SK-N-SH (cell line): Measurements from ENCODE around the gene SETD5. TPM values are rescaled to one million over a fixed set of nuclear protein-coding genes. Genes with fewer than 3 reads are reported as not detected.

Experiments used
- CTCF ChIA-PET: fragments of 300-600, 350-600 bp; formaldehyde crosslinking; extraction: SDS; loops from one replicate; lab custom pipeline; 2021; lab: Yijun Ruan, JAX
- POLR2A ChIA-PET: fragments of 350-600 bp; sonication (Branson Sonifier 250); formaldehyde crosslinking; extraction: SDS; loops from one replicate; lab custom pipeline; 2020; ENCODE audit warnings: antibody characterized with exemption, inconsistent platforms; lab: Yijun Ruan, JAX
- DNase-seq: peaks from one replicate; pipeline ENCODE4 v3.0.0; 2012
- H2AFZ ChIP-seq: fragments of 200-600 bp; sonication (generic); 2 replicates; pipeline ENCODE4 v1.8.1; 2016; ENCODE audit warnings: antibody characterized with exemption, mild to moderate bottlenecking, low read depth
- H3F3A ChIP-seq: fragments of 200-600 bp; sonication (generic); replicated peaks from 2 replicates; pipeline ENCODE3; 2016; ENCODE audit warnings: antibody characterized with exemption, mild to moderate bottlenecking; ENCODE audit not compliant: insufficient read depth
- H3K27ac ChIP-seq, 2 experiments: fragments of 200-500 bp in 1 of 2; fragments of 200-600 bp in 1 of 2; sonication (Bioruptor generic) in 1 of 2; sonication (generic), shearing (Covaris generic) in 1 of 2; 2 replicates each; pipeline versions ENCODE4 v1.5.1 to v1.6.1; 2014 to 2016; ENCODE audit warnings: low read depth in 2 of 2, inconsistent platforms in 1 of 2, low read length in 1 of 2, mild to moderate bottlenecking in 1 of 2, mixed read lengths in 1 of 2
- H3K27me3 ChIP-seq: fragments of 200-600 bp; sonication (generic), shearing (Covaris generic); 2 replicates; pipeline ENCODE4 v1.6.1; 2016; ENCODE audit warnings: mixed run types; ENCODE audit not compliant: insufficient read depth
- H3K36me3 ChIP-seq, 2 experiments: fragments of 200-500 bp in 1 of 2; fragments of 200-600 bp in 1 of 2; sonication (Bioruptor generic) in 1 of 2; sonication (generic) in 1 of 2; replicated peaks in 1 of 2; 2 replicates each; pipeline versions ENCODE3 to v1.5.1; 2014 to 2016; ENCODE audit warnings: low read length in 1 of 2, mild to moderate bottlenecking in 1 of 2; ENCODE audit not compliant: insufficient read depth in 2 of 2, control insufficient read depth in 1 of 2
- H3K4me1 ChIP-seq, 2 experiments: fragments of 200-500 bp in 1 of 2; fragments of 200-600 bp in 1 of 2; sonication (Bioruptor generic) in 1 of 2; sonication (generic), shearing (Covaris generic) in 1 of 2; 2 replicates each; pipeline versions ENCODE4 v1.5.1 to v1.6.1; 2014 to 2016; ENCODE audit warnings: low read depth in 1 of 2, low read length in 1 of 2, mixed run types in 1 of 2; ENCODE audit not compliant: insufficient read depth in 2 of 2, control insufficient read depth in 1 of 2
- H3K4me2 ChIP-seq: fragments of 200-600 bp; sonication (generic), shearing (Covaris generic); 2 replicates; pipeline ENCODE4 v1.6.1; 2017; ENCODE audit warnings: mixed run types
- H3K4me3 ChIP-seq, 2 experiments: fragments of 200-500 bp in 1 of 2; fragments of 200-600 bp in 1 of 2; sonication (Bioruptor generic) in 1 of 2; sonication (generic), shearing (Covaris generic) in 1 of 2; 2 replicates each; pipeline versions ENCODE4 v1.5.1 to v1.8.1; 2014 to 2016; ENCODE audit warnings: low read depth in 2 of 2, inconsistent platforms in 1 of 2, low read length in 1 of 2, mild to moderate bottlenecking in 1 of 2, mixed read lengths in 1 of 2, moderate library complexity in 1 of 2
- H3K79me2 ChIP-seq: fragments of 200-600 bp; sonication (generic); 2 replicates; pipeline ENCODE4 v1.8.1; 2017; ENCODE audit warnings: mild to moderate bottlenecking; ENCODE audit not compliant: insufficient read depth
- H3K9ac ChIP-seq: fragments of 200-600 bp; sonication (generic); 2 replicates; pipeline ENCODE4 v1.6.1; 2017; ENCODE audit warnings: mixed run types
- H3K9me2 ChIP-seq: fragments of 200-600 bp; sonication (generic); 2 replicates; pipeline ENCODE4 v1.6.1; 2017; ENCODE audit warnings: mixed run types
- H3K9me3 ChIP-seq: fragments of 200-600 bp; sonication (generic); 2 replicates; pipeline ENCODE4 v1.6.1; 2017; ENCODE audit warnings: mixed run types, mild to moderate bottlenecking, moderate library complexity
- H4K20me1 ChIP-seq: fragments of 200-600 bp; sonication (generic); 2 replicates; pipeline ENCODE4 v1.6.1; 2017; ENCODE audit warnings: mild to moderate bottlenecking, mixed run types; ENCODE audit not compliant: insufficient read depth
- CHD2 ChIP-seq: fragments of 150-350 bp; IDR thresholded peaks from 2 replicates; pipeline ENCODE4 v1.6.1; 2018; ENCODE audit warnings: low read length; ENCODE audit not compliant: partially characterized antibody
- ELF1 ChIP-seq: IDR thresholded peaks from 2 replicates; pipeline ENCODE4 v1.4.0; 2012
- EZH2phosphoT487 ChIP-seq: fragments of 200-600 bp; sonication (generic); IDR thresholded peaks from 2 replicates; pipeline ENCODE4 v1.6.1; 2017; ENCODE audit warnings: low read depth, mixed run types, mild to moderate bottlenecking, antibody characterized with exemption, moderate library complexity, borderline replicate concordance
- FOXM1 ChIP-seq: IDR thresholded peaks from 2 replicates; pipeline ENCODE4 v1.4.0; 2012; ENCODE audit warnings: low read depth, mild to moderate bottlenecking
- GATA2 ChIP-seq: sonication (generic); formaldehyde crosslinking; IDR thresholded peaks from 2 replicates; pipeline ENCODE4 v1.5.0; 2020; ENCODE audit warnings: mild to moderate bottlenecking, missing genetic modification reagents
- MAX ChIP-seq: IDR thresholded peaks from 2 replicates; pipeline ENCODE4 v1.4.0; 2012; ENCODE audit warnings: low read depth
- MEF2A ChIP-seq: IDR thresholded peaks from 2 replicates; pipeline ENCODE4 v1.4.0; 2012; ENCODE audit warnings: low read depth, borderline replicate concordance
- MXI1 ChIP-seq: IDR thresholded peaks from 2 replicates; pipeline ENCODE4 v1.6.1; 2012; ENCODE audit warnings: mild to moderate bottlenecking, low read depth, low read length, improper control_type of control experiment
- NFIC ChIP-seq: IDR thresholded peaks from 2 replicates; pipeline ENCODE4 v1.4.0; 2012; ENCODE audit warnings: borderline replicate concordance
- NRF1 ChIP-seq: IDR thresholded peaks from 2 replicates; pipeline ENCODE4 v1.6.1; 2012; ENCODE audit warnings: low read depth, mild to moderate bottlenecking, low read length
- POLR2AphosphoS5 ChIP-seq: IDR thresholded peaks from 2 replicates; pipeline ENCODE4 v1.6.1; 2012; ENCODE audit warnings: low read depth, low read length
- RCOR1 ChIP-seq: fragments of 150-350 bp; IDR thresholded peaks from 2 replicates; pipeline ENCODE4 v1.6.1; 2017; ENCODE audit warnings: antibody characterized with exemption, low read length
- REST ChIP-seq: IDR thresholded peaks from 2 replicates; pipeline ENCODE4 v1.6.1; 2012; ENCODE audit warnings: mild to moderate bottlenecking, low read depth, low read length, moderate library complexity
- RXRA ChIP-seq: IDR thresholded peaks from 2 replicates; pipeline ENCODE4 v1.4.0; 2012; ENCODE audit warnings: low read depth, mild to moderate bottlenecking, borderline replicate concordance
- SIN3A ChIP-seq: IDR thresholded peaks from 2 replicates; pipeline ENCODE4 v1.6.1; 2012; ENCODE audit warnings: low read depth, mild to moderate bottlenecking, low read length, moderate library complexity, borderline replicate concordance
- SMC3 ChIP-seq: IDR thresholded peaks from 2 replicates; pipeline ENCODE4 v1.6.1; 2012; ENCODE audit warnings: low read depth, low read length, improper control_type of control experiment
- TCF12 ChIP-seq: IDR thresholded peaks from 2 replicates; pipeline ENCODE4 v1.4.0; 2012
- WGBS: methylation state at CpG from one replicate; pipeline ENCODE4 v1.1.6; 2017; ENCODE audit warnings: low lambda C conversion rate; 5-methylcytosine and 5-hydroxymethylcytosine counted together
- polyA plus RNA-seq, 3 experiments: library from polyadenylated mRNA; depleted of rRNA; stranded (reverse); fragments of >200 nt; gene quantifications; 2 replicates each; pipeline ENCODE4 v1.2.3, GENCODE V29; 2012

The SETD5 gene
- polyA plus RNA-seq, 1 of the 3 experiments (the other 2 are of a cell fraction) = 32.3 TPM

GRCh38 chr3:9474482-9474881 is 77.1 kb downstream of the SETD5 start:
- H3K4me3 ChIP-seq = no peak overlapping the region
- peaks cover 90 to 92% of the 10 kb centered on the region in 2 experiments for H3K36me3 ChIP-seq
- peaks cover 20% of the 10 kb centered on the region; the same call in 1 of the 2 replicates for H4K20me1 ChIP-seq
- H3K27me3 ChIP-seq = no peaks in the 10 kb centered on the region
- no peak overlapping the region for H3K4me2 ChIP-seq
- H3K4me1 ChIP-seq = no peaks in the 10 kb centered on the region
- H3K9me3 ChIP-seq = no peaks in the 10 kb centered on the region
- H3K79me2 ChIP-seq = peaks cover 40% of the 10 kb centered on the region; the same call in 1 of the 2 replicates
- no peak overlapping the region for H3K27ac ChIP-seq
- H3K9ac ChIP-seq = no peak overlapping the region
- CTCF ChIA-PET = no interaction called here
- no peak overlapping the region for H2AFZ ChIP-seq
- TF ChIP-seq EZH2phosphoT487 (no peak), MAX (no peak), RCOR1 (no peak), GATA2 (no peak), REST (no peak), NFIC (no peak), RXRA (no peak), MEF2A (no peak), SMC3 (no peak), POLR2AphosphoS5 (no peak)
- TF ChIP-seq, all 33 proteins: peak for 0
- Histone ChIP-seq H3F3A (peaks cover 14% of the 10 kb centered on the region), H3K9me2 (no peaks in the 10 kb centered on the region)
- no peak for DNase-seq
- POLR2A ChIA-PET = no interaction called here
- WGBS = 100% methylated on average over 5 of the region's 6 CpGs

- Histone ChIP-seq H2AFZ (no peak overlapping the region), H4K20me1 (peaks cover 19% of the 10 kb centered on the region; the same call in 1 of the 2 replicates), H3F3A (peaks cover 8% of the 10 kb centered on the region), H3K79me2 (peaks cover 19% of the 10 kb centered on the region; the same call in 1 of the 2 replicates), H3K36me3 (peaks cover 80 to 87% of the 10 kb centered on the region in 2 experiments), H3K9me3 (no peaks in the 10 kb centered on the region), H3K27ac (no peak overlapping the region), H3K4me2 (no peak overlapping the region), H3K4me3 (no peak overlapping the region), H3K4me1 (no peaks in the 10 kb centered on the region), H3K9ac (no peak overlapping the region), H3K9me2 (no peaks in the 10 kb centered on the region), H3K27me3 (no peaks in the 10 kb centered on the region)
- ChIA-PET POLR2A (no interaction called here), CTCF (no interaction called here)
- TF ChIP-seq FOXM1 (no peak), TCF12 (no peak), NRF1 (no peak), ELF1 (no peak), POLR2AphosphoS5 (no peak), MXI1 (no peak), CHD2 (no peak), REST (no peak), MAX (no peak), SIN3A (no peak)
- 93% methylated on average over 4 of the region's 5 CpGs for WGBS
- no peak for DNase-seq
Measured at GRCh38 chr3:9476935-9477334, 79.5 kb downstream of the SETD5 start.
